ENCODE measurements around the gene PCDHGB1.
"Not testable (repeated sequence)": the region's sequence is repeated elsewhere in the genome, so short reads cannot be mapped to it uniquely, and the experiment has no call there.

The PCDHGB1 gene

GRCh38 chr5:141342773-141343172 is 7.1 kb upstream of the PCDHGB1 start:
- no peak for DNase-seq (ENCODE audit: low spot score)
- TF ChIP-seq, protein P1, sequence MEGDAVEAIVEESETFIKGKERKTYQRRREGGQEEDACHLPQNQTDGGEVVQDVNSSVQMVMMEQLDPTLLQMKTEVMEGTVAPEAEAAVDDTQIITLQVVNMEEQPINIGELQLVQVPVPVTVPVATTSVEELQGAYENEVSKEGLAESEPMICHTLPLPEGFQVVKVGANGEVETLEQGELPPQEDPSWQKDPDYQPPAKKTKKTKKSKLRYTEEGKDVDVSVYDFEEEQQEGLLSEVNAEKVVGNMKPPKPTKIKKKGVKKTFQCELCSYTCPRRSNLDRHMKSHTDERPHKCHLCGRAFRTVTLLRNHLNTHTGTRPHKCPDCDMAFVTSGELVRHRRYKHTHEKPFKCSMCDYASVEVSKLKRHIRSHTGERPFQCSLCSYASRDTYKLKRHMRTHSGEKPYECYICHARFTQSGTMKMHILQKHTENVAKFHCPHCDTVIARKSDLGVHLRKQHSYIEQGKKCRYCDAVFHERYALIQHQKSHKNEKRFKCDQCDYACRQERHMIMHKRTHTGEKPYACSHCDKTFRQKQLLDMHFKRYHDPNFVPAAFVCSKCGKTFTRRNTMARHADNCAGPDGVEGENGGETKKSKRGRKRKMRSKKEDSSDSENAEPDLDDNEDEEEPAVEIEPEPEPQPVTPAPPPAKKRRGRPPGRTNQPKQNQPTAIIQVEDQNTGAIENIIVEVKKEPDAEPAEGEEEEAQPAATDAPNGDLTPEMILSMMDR (IDR thresholded peaks at IDR 0.05; ENCODE audit: extremely low read depth, missing control alignments): no peak

DNA sequence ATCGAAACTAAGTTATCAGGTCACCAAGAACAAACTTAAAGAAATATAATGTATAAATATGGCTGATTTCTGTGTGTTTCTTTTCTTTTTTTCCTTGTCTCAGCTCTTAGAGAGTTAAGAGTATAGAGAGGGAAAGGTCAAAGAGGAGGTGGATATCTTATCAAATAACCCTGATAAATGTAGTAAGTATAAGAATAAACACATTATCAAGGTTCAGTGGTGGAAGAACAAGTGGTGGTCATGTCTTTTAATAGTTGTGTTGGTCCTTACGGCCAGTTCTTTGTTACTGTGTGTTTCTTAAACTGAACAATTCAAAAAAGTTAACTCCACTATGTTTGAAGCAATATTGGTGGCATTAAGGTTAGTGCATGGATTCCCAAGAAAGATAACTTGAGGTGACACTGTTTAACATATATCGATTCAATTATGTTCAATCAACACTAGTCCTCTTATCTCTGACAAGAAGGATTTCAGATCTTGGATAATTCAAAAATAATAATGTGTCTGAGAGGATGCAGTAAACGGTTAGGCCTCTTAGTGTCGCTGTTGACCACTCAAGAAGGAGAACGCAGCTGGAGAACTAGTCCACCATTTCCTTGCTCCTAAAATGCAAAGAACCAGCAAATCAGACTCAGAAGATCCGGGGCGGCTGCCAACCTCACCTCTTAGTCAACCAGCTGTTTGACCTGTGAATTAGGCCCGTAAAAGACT is 6.5 kb upstream of the PCDHGB1 start, which contains the start of gene PCDHGA3:
PCDHGA3 (plus strand) TSS at position 588 of the 711 bp plus-strand sequence. CDS start 205 bp downstream, outside the sequence.
- TF ChIP-seq, protein P1 (IDR thresholded peaks at IDR 0.05; ENCODE audit: extremely low read depth, missing control alignments): peak; percentile 3
- DNase-seq (ENCODE audit: low spot score): peak; percentile 69

DNA sequence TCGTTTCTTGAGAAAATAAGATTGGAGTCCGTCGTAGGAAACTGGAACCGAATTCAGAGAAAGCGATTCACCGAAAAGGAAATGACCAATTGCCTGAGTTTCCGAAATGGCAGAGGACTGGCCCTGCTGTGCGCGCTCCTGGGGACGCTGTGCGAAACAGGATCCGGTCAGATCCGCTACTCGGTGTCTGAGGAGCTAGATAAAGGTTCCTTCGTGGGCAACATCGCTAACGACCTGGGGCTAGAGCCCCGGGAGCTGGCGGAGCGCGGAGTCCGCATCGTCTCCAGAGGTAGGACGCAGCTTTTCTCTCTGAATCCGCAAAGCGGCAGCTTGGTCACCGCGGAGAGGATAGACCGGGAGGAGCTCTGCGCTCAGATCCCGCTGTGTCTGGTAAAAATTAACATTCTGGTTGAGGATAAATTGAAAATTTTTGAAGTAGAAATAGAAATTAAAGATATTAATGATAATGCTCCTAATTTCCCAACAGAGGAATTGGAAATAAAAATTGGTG is 5.9 kb upstream of the PCDHGB1 start:
- TF ChIP-seq, protein P1 (IDR thresholded peaks at IDR 0.05; ENCODE audit: extremely low read depth, missing control alignments): no peak
- DNase-seq (ENCODE audit: low spot score): no peak

DNA sequence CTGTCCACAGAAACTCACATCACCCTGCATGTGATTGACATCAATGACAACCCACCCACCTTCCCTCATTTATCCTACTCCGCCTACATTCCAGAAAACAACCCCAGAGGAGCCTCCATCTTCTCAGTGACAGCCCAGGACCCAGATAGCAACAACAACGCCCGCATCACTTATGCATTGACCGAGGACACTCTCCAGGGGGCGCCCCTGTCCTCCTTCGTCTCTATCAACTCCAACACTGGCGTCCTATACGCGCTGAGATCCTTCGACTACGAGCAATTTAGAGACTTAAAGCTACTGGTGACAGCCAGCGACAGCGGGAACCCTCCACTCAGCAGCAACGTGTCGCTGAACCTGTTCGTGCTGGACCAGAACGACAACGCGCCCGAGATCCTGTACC is 4.6 kb upstream of the PCDHGB1 start:
- TF ChIP-seq, protein P1 (IDR thresholded peaks at IDR 0.05; ENCODE audit: extremely low read depth, missing control alignments): no peak

DNA sequence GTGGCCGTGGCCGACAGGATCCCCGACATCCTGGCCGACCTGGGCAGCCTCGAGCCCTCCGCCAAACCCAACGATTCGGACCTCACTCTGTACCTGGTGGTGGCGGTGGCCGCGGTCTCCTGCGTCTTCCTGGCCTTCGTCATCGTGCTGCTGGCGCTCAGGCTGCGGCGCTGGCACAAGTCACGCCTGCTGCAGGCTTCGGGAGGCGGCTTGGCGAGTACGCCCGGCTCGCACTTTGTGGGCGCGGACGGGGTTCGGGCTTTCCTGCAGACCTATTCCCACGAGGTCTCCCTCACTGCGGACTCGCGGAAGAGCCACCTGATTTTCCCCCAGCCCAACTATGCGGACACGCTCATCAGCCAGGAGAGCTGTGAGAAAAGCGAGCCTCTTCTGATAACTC is 3.9 kb upstream of the PCDHGB1 start:
- DNase-seq (ENCODE audit: low spot score): not testable (repeated sequence)

More for the DNA sequence above, 4.6 kb upstream of the PCDHGB1 start:
- DNase-seq (ENCODE audit: low spot score): no peak

- no peak for DNase-seq (ENCODE audit: low spot score)
- TF ChIP-seq, protein P1 (IDR thresholded peaks at IDR 0.05; ENCODE audit: extremely low read depth, missing control alignments): no peak
Observed at GRCh38 chr5:141351591-141351990, 1.7 kb downstream of the PCDHGB1 start.

- TF ChIP-seq, protein P1 (IDR thresholded peaks at IDR 0.05; ENCODE audit: extremely low read depth, missing control alignments): peak; percentile 13
- no peak for DNase-seq (ENCODE audit: low spot score)
Observed at GRCh38 chr5:141354900-141355469, 5.1 kb downstream of the PCDHGB1 start, which contains the start of gene PCDHGA4. TSS of gene PCDHGA4 (plus strand) at chr5:141355021. CDS start at chr5:141355108, 87 bp downstream.

Measured in GM20000 (cell line).